Motor neuron (in vitro differentiated cells): ENCODE results near the gene HLA-DPB1. TPM values are rescaled to one million over a fixed set of nuclear protein-coding genes. Genes with fewer than 3 reads are reported as not detected.

Source experiments
- ATAC-seq, 8 experiments: fragments of 200-7000 bp; cut with Tn5 transposase; replicated peaks in 6 of 8; 2 replicates each; pipeline ENCODE4 v1.8.0; 2021; ENCODE audit warnings: mild to moderate bottlenecking in 8 of 8, moderate library complexity in 8 of 8
- H3K27ac ChIP-seq, 2 donors: fragments of 250-450 bp; sonication (Bioruptor Pico); 2 replicates each; pipeline ENCODE4 v1.9.0; 2021; ENCODE audit warnings: antibody characterized with exemption in 2 of 2, mild to moderate bottlenecking in 2 of 2, moderate library complexity in 1 of 2
- H3K4me1 ChIP-seq, 2 donors: fragments of 250-450 bp; sonication (Bioruptor Pico); replicated peaks in 1 of 2; 2 replicates each; pipeline ENCODE4 v1.6.1; 2021; ENCODE audit warnings: antibody characterized with exemption in 2 of 2, mild to moderate bottlenecking in 2 of 2, moderate library complexity in 1 of 2
- H3K4me3 ChIP-seq, 5 donors: fragments of 250-450 bp; sonication (Bioruptor Pico); 2 replicates each; pipeline ENCODE4 v1.9.0; 2021; ENCODE audit warnings: antibody characterized with exemption in 5 of 5, mild to moderate bottlenecking in 5 of 5, moderate library complexity in 4 of 5
- WGBS, 10 experiments: fragments of 450-650 bp; shearing (Covaris generic); methylation state at CpG; one replicate each; pipeline ENCODE4 v1.0.0; 2022; 5-methylcytosine and 5-hydroxymethylcytosine counted together
- in situ Hi-C, 9 experiments: fragments of 400-800 bp; cut with MboI; loops; one replicate each; pipeline ENCODE4 v1.15.0; 2021; ENCODE audit warnings: low sequenced_read_pairs in 9 of 9, low pct_unique_long_range_greater_than_20kb in 2 of 9; ENCODE audit not compliant: unreplicated experiment in 9 of 9
- total RNA-seq, 8 experiments: library from RNA; unstranded; fragments of 300-600 nt; gene quantifications; 2 replicates each; pipeline versions ENCODE4 v1.2.3 to v1.2.4, GENCODE V29; 2022

The HLA-DPB1 gene
- total RNA-seq, 8 experiments from 2014 or later: 0.55 to 16.5 (median 2.1) TPM

- Histone ChIP-seq H3K4me3 (no peak overlapping the region), H3K27ac (no peak overlapping the region), H3K4me1 (no peaks in the 10 kb centered on the region)
- no peak for ATAC-seq
- WGBS, 10 experiments: 0 to 86% (median 61%) methylated on average over 1 to 2 of the region's 3 CpGs; no CpG with 5 or more reads in 6 of the 10 experiments
- in situ Hi-C loops: loop anchor here in 1 of 9 experiments (5.0 kb wide), 1 partner anchor 64 kb away; no protein-coding TSS in a partner anchor
These were observed 680 bp downstream of the HLA-DPB1 start for GRCh38 chr6:33076406-33076934.

GRCh38 chr6:33077908-33078307, 2.1 kb downstream of the HLA-DPB1 start:
- Histone ChIP-seq H3K4me1 (no peaks in the 10 kb centered on the region), H3K4me3 (no peak overlapping the region), H3K27ac (no peak overlapping the region)
- peak in 2 of 8 experiments; percentile 40 to 47 for ATAC-seq
- WGBS, 10 experiments: 50 to 70% (median 57%) methylated on average over 2 to 5 of the region's 5 CpGs; no CpG with 5 or more reads in 6 of the 10 experiments
- in situ Hi-C loops: loop anchor here in 1 of 9 experiments (5.0 kb wide), 1 partner anchor 66 kb away; no protein-coding TSS in a partner anchor

- no peak for ATAC-seq
- Histone ChIP-seq H3K4me1 (no peaks in the 10 kb centered on the region), H3K4me3 (no peak overlapping the region), H3K27ac (no peak overlapping the region)
- 23 to 73% (median 58%) methylated on average over 1 to 3 of the region's 3 CpGs for WGBS, 10 experiments
- in situ Hi-C loops: loop anchor here in 1 of 9 experiments (5.0 kb wide), 1 partner anchor 66 kb away; no protein-coding TSS in a partner anchor
These were observed 2.7 kb downstream of the HLA-DPB1 start for GRCh38 chr6:33078442-33078841.

GRCh38 chr6:33078919-33079521, 3.2 kb downstream of the HLA-DPB1 start:
- no peak for ATAC-seq
- no peaks in the 10 kb centered on the region for H3K4me1 ChIP-seq
- 60 to 100% (median 92%) methylated on average over 1 to 2 of the region's 2 CpGs; no CpG with 5 or more reads in 3 of the 10 experiments for WGBS, 10 experiments
- in situ Hi-C loops: loop anchor here in 1 of 9 experiments (5.0 kb wide), 1 partner anchor 67 kb away; no protein-coding TSS in a partner anchor
- H3K4me3 ChIP-seq: no peak overlapping the region
- no peak overlapping the region for H3K27ac ChIP-seq

- ATAC-seq: no peak
- Histone ChIP-seq H3K4me3 (no peak overlapping the region), H3K4me1 (no peaks in the 10 kb centered on the region), H3K27ac (no peak overlapping the region)
- WGBS, 10 experiments: 17 to 94% (median 60%) methylated on average over 1 to 4 of the region's 4 CpGs; no CpG with 5 or more reads in 1 of the 10 experiments
- in situ Hi-C loops: loop anchor here in 1 of 9 experiments (5.0 kb wide), 1 partner anchor 67 kb away; no protein-coding TSS in a partner anchor
These were observed 3.8 kb downstream of the HLA-DPB1 start for GRCh38 chr6:33079580-33079979.

- Histone ChIP-seq H3K4me1 (no peaks in the 10 kb centered on the region), H3K4me3 (peak overlapping the region in 4 of 5 donors; percentile 16 to 32 (median 28)), H3K27ac (peak overlapping the region in 1 of 2 donors; percentile 83)
- in situ Hi-C loops: no loop called here
- 0 to 18% (median 13%) methylated on average over 3 to 17 of the region's 49 CpGs; no CpG with 5 or more reads in 3 of the 10 experiments for WGBS, 10 experiments
- peak; percentile 77 to 93 (median 86) for ATAC-seq
These were observed 4.6 kb downstream of the HLA-DPB1 start for GRCh38 chr6:33080127-33081089.

GRCh38 chr6:33081098-33081824, 5.5 kb downstream of the HLA-DPB1 start:
- Histone ChIP-seq H3K4me3 (peak overlapping the region in 4 of 5 donors; percentile 16 to 32 (median 28)), H3K27ac (peak overlapping the region in 1 of 2 donors; percentile 83), H3K4me1 (no peaks in the 10 kb centered on the region)
- 25 to 80% (median 55%) methylated on average over 1 to 7 of the region's 16 CpGs; no CpG with 5 or more reads in 3 of the 10 experiments for WGBS, 10 experiments
- ATAC-seq: peak in 3 of 8 experiments; percentile 7 to 31 (median 9)
- in situ Hi-C loops: no loop called here

GRCh38 chr6:33082702-33083101, 6.9 kb downstream of the HLA-DPB1 start:
- H3K4me3 ChIP-seq: no peak overlapping the region
- ATAC-seq: peak in 4 of 8 experiments; percentile 26 to 45 (median 39)
- H3K4me1 ChIP-seq: no peaks in the 10 kb centered on the region
- WGBS, 10 experiments: 17 to 72% (median 39%) methylated on average over 1 to 2 of the region's 2 CpGs; no CpG with 5 or more reads in 3 of the 10 experiments
- in situ Hi-C loops: no loop called here
- H3K27ac ChIP-seq: no peak overlapping the region

GRCh38 chr6:33085627-33086026, 9.8 kb downstream of the HLA-DPB1 start:
- Histone ChIP-seq H3K4me1 (no peaks in the 10 kb centered on the region), H3K27ac (no peak overlapping the region), H3K4me3 (no peak overlapping the region)
- in situ Hi-C loops: no loop called here
- 19 to 94% (median 71%) methylated on average over 1 to 6 of the region's 8 CpGs; no CpG with 5 or more reads in 2 of the 10 experiments for WGBS, 10 experiments
- no peak for ATAC-seq

- Histone ChIP-seq H3K4me3 (no peak overlapping the region), H3K27ac (no peak overlapping the region), H3K4me1 (no peaks in the 10 kb centered on the region)
- 13 to 93% (median 53%) methylated on average over 1 to 3 of the region's 3 CpGs; no CpG with 5 or more reads in 1 of the 10 experiments for WGBS, 10 experiments
- in situ Hi-C loops: no loop called here
- ATAC-seq: no peak
These were observed 12.6 kb downstream of the HLA-DPB1 start for GRCh38 chr6:33088258-33088930.

GRCh38 chr6:33088931-33089620, 13.3 kb downstream of the HLA-DPB1 start:
- WGBS, 10 experiments: 26 to 89% (median 53%) methylated on average over 3 to 6 of the region's 6 CpGs; no CpG with 5 or more reads in 1 of the 10 experiments
- in situ Hi-C loops: no loop called here
- no peak overlapping the region for H3K27ac ChIP-seq
- no peak overlapping the region for H3K4me3 ChIP-seq
- no peaks in the 10 kb centered on the region for H3K4me1 ChIP-seq
- peak in 1 of 8 experiments; percentile 31 for ATAC-seq
